C4-2B (cell line): ENCODE results near the gene ZRANB2.

ENCODE experiments used
- CTCF ChIP-seq: fragments of 450-650 bp; conservative IDR thresholded peaks from 2 replicates; pipeline ENCODE4 v1.5.1; 2017; ENCODE audit warnings: mild to moderate bottlenecking
- ZFX ChIP-seq: fragments of 450-650 bp; IDR thresholded peaks from 2 replicates; pipeline ENCODE4 v1.6.1; 2017

GRCh38 chr1:71074681-71075080, 6.2 kb downstream of the ZRANB2 start:
- TF ChIP-seq CTCF, result no peak
- no peak for TF ChIP-seq ZFX
